GM12874 (cell line): ENCODE results near the gene MAP3K7CL.

Experiments
- TF ChIP-seq, protein P1 (sequence below): IDR thresholded peaks from 2 replicates; pipeline ENCODE4 v1.5.1; 2011; ENCODE audit warnings: low read depth, mild to moderate bottlenecking, control low read depth, low read length, moderate library complexity; ENCODE audit not compliant: insufficient read depth

The MAP3K7CL gene

DNA sequence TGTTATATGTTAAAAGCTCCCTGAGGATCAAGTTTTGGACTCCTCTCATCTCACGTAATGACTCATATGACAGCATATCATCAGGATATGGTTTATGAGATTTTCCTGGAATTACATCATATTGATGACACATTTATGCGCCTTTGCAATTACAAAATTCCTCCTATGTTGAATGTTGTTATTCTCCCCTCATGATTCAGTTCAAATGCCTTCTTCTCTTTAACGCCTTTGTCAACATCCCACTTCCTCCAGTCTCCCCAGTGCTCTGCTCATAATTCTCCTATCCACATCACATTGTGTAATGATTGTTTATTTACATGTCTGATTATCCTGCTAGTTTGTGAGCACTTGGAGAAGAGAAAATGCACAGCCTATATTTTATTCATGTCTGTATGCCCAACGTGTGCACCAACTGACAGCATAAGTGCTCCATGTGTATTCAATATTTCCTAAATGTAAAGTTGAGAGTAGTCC lies 87.4 kb downstream of the MAP3K7CL start:
- TF ChIP-seq, protein P1, sequence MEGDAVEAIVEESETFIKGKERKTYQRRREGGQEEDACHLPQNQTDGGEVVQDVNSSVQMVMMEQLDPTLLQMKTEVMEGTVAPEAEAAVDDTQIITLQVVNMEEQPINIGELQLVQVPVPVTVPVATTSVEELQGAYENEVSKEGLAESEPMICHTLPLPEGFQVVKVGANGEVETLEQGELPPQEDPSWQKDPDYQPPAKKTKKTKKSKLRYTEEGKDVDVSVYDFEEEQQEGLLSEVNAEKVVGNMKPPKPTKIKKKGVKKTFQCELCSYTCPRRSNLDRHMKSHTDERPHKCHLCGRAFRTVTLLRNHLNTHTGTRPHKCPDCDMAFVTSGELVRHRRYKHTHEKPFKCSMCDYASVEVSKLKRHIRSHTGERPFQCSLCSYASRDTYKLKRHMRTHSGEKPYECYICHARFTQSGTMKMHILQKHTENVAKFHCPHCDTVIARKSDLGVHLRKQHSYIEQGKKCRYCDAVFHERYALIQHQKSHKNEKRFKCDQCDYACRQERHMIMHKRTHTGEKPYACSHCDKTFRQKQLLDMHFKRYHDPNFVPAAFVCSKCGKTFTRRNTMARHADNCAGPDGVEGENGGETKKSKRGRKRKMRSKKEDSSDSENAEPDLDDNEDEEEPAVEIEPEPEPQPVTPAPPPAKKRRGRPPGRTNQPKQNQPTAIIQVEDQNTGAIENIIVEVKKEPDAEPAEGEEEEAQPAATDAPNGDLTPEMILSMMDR, result no peak

- TF ChIP-seq, protein P1, result no peak
Observed at GRCh38 chr21:29218749-29219148, 88.3 kb downstream of the MAP3K7CL start.

DNA sequence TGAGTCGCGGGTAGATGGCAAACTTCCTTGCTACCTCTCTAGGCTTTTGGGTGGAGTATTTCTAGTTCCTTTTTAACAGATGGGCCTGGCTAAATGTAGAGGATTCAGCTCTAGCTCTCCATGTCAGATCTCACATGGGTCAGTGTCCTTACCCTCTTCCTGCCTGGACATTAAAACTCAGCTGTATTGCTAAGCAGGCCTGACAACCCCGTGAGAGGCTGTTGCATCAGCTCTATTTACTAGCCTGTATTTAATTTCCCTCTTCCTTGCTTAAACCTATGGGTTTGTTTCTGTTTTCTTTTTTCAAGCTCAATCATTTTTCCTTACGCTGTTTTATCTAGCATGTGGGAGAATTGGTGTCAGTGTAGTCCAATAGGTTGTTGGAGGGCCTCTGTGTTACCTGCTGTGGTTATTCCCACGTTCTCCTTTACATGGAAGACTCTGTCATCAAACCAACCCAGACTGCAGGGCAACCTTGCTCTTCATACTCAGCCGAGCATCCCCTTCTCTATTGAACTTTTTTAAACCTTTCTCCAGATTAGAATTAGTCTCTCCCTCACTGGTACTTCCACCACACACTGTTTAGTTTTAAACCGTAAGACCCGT lies 88.8 kb downstream of the MAP3K7CL start:
- TF ChIP-seq, protein P1, result no peak

GRCh38 chr21:29221253-29221744 lies 90.9 kb downstream of the MAP3K7CL start:
- TF ChIP-seq, protein P1, result no peak

DNA sequence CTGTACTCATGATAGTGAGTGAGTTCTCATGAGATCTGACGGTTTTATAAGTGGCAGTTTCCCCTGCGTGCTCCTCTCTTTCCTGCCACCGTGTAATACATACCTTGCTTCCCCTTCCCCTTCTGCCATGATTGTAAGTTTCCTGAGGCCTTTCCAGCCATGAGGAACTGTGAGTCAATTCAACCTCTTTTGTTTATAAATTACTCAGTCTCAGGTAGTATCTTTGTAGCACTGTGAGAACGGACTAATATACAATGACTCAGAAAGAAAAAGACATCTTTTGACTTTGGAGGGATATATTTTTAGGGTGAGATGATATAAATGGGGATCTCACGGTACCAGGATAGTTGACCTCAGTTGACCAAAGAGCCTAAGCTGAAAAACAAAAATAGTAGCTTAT lies 93.6 kb downstream of the MAP3K7CL start:
- TF ChIP-seq, protein P1, result no peak
